Astrocyte (in vitro differentiated cells and primary cell): ENCODE data around the gene TNFRSF1B. TPM values are rescaled to one million over a fixed set of nuclear protein-coding genes. Genes with fewer than 3 reads are reported as not detected.

Experiments
- DNase-seq: peaks from one replicate; pipeline ENCODE4 v3.0.0-alpha.2; 2010; ENCODE audit warnings: low read depth
- FAIRE-seq: peaks from 2 replicates; lab custom pipeline; 2011; peaks lifted over from hg19 to GRCh38; lab: Jason Lieb, UNC
- H2AFZ ChIP-seq: 2 replicates; pipeline ENCODE4 v1.6.0; 2012; ENCODE audit warnings: low read depth, low read length, inconsistent platforms
- H3K27ac ChIP-seq: 2 replicates; pipeline ENCODE4 v1.5.1; 2011; ENCODE audit warnings: low read depth, low read length, inconsistent platforms
- H3K27me3 ChIP-seq: 2 replicates; pipeline ENCODE4 v1.6.0; 2011; ENCODE audit warnings: low read length, inconsistent platforms; ENCODE audit not compliant: insufficient read depth
- H3K36me3 ChIP-seq: 2 replicates; pipeline ENCODE4 v1.5.1; 2011; ENCODE audit warnings: low read length, inconsistent platforms; ENCODE audit not compliant: insufficient read depth
- H3K4me1 ChIP-seq: 2 replicates; pipeline ENCODE4 v1.5.1; 2011; ENCODE audit warnings: low read length, inconsistent platforms; ENCODE audit not compliant: insufficient read depth
- H3K4me2 ChIP-seq: 2 replicates; pipeline ENCODE4 v1.6.0; 2012; ENCODE audit warnings: low read length, inconsistent platforms
- H3K4me3 ChIP-seq: 2 replicates; pipeline ENCODE4 v1.5.1; 2011; ENCODE audit warnings: low read depth, mild to moderate bottlenecking, low read length, inconsistent platforms; ENCODE audit not compliant: insufficient read depth
- H3K79me2 ChIP-seq: 2 replicates; pipeline ENCODE4 v1.6.0; 2012; ENCODE audit warnings: mild to moderate bottlenecking, low read length, inconsistent platforms; ENCODE audit not compliant: insufficient read depth
- H3K9ac ChIP-seq: 2 replicates; pipeline ENCODE4 v1.6.0; 2012; ENCODE audit warnings: mild to moderate bottlenecking, low read length, inconsistent platforms
- H3K9me3 ChIP-seq: 2 replicates; pipeline ENCODE4 v1.5.1; 2012; ENCODE audit warnings: low read depth, mild to moderate bottlenecking, low read length, inconsistent platforms; ENCODE audit not compliant: insufficient read depth
- H4K20me1 ChIP-seq: 2 replicates; pipeline ENCODE4 v1.6.0; 2012; ENCODE audit warnings: low read length, inconsistent platforms; ENCODE audit not compliant: insufficient read depth
- H3K27ac Mint-ChIP-seq: one replicate; pipeline ENCODE4 v1.8.0; 2021; ENCODE audit warnings: mild to moderate bottlenecking, mixed read lengths; ENCODE audit not compliant: unreplicated experiment
- H3K27me3 Mint-ChIP-seq: one replicate; pipeline ENCODE4 v1.8.0; 2021; ENCODE audit warnings: low read depth, mixed read lengths; ENCODE audit not compliant: unreplicated experiment
- H3K36me3 Mint-ChIP-seq: one replicate; pipeline ENCODE4 v1.8.0; 2021; ENCODE audit warnings: low read depth, mixed read lengths; ENCODE audit not compliant: unreplicated experiment
- H3K4me1 Mint-ChIP-seq: one replicate; pipeline ENCODE4 v1.8.0; 2021; ENCODE audit warnings: low read depth, mixed read lengths; ENCODE audit not compliant: unreplicated experiment
- H3K4me3 Mint-ChIP-seq: one replicate; pipeline ENCODE4 v1.8.0; 2021; ENCODE audit warnings: mild to moderate bottlenecking, moderate library complexity, mixed read lengths; ENCODE audit not compliant: unreplicated experiment
- H3K9me3 Mint-ChIP-seq: one replicate; pipeline ENCODE4 v1.8.0; 2021; ENCODE audit warnings: mild to moderate bottlenecking, mixed read lengths; ENCODE audit not compliant: unreplicated experiment
- EZH2 ChIP-seq: IDR thresholded peaks from 2 replicates; pipeline ENCODE4 v1.6.1; 2012; ENCODE audit warnings: mild to moderate bottlenecking, low read length, inconsistent platforms; ENCODE audit not compliant: insufficient read depth
- total RNA-seq: library from RNA; stranded (reverse); gene quantifications from 2 replicates; pipeline ENCODE4 v1.2.1, GENCODE V29; 2021
- TF ChIP-seq, protein P1 (sequence below): IDR thresholded peaks from 2 replicates; pipeline ENCODE4 v1.5.1; 2011; ENCODE audit warnings: low read depth, mild to moderate bottlenecking, inconsistent platforms, low read length, moderate library complexity; ENCODE audit not compliant: insufficient read depth

TNFRSF1B gene
- total RNA-seq, 1 donor from 2014 or later = 0.09 TPM

DNA sequence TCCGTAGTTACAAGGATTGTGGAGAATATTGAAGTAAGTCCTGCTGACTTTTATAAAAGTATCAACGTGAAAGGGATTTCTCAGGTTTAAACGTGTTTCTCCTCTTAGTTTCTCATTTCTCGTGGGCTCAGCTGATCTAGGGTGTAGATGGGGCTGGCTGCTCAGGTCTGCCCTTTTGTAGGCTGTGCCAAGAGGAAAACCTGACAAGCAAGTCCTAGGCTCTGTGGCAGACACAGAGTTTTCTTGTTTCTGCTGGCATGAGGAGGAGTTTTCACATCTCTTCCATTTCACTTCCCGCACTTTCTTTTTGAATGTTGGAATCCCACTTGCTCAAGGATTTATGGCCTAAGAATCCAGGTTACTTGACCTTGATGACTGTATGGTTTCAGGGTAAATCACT is 77.8 kb downstream of the TNFRSF1B start:
- Histone ChIP-seq H3K9me3 (no peaks in the 10 kb centered on the region), H3K27ac (no peak overlapping the region), H4K20me1 (peaks cover 5% of the 10 kb centered on the region), H3K4me3 (no peak overlapping the region), H3K4me1 (no peaks in the 10 kb centered on the region), H3K27me3 (no peaks in the 10 kb centered on the region), H3K79me2 (peaks cover 3% of the 10 kb centered on the region), H2AFZ (no peak overlapping the region), H3K4me2 (no peak overlapping the region), H3K9ac (no peak overlapping the region), H3K36me3 (peaks cover 37% of the 10 kb centered on the region)
- no peaks in the 10 kb centered on the region for H3K9me3 Mint-ChIP-seq
- no peak for DNase-seq
- no peaks in the 10 kb centered on the region for H3K27me3 Mint-ChIP-seq
- no peak for FAIRE-seq
- no peak overlapping the region for H3K4me3 Mint-ChIP-seq
- TF ChIP-seq, protein P1, sequence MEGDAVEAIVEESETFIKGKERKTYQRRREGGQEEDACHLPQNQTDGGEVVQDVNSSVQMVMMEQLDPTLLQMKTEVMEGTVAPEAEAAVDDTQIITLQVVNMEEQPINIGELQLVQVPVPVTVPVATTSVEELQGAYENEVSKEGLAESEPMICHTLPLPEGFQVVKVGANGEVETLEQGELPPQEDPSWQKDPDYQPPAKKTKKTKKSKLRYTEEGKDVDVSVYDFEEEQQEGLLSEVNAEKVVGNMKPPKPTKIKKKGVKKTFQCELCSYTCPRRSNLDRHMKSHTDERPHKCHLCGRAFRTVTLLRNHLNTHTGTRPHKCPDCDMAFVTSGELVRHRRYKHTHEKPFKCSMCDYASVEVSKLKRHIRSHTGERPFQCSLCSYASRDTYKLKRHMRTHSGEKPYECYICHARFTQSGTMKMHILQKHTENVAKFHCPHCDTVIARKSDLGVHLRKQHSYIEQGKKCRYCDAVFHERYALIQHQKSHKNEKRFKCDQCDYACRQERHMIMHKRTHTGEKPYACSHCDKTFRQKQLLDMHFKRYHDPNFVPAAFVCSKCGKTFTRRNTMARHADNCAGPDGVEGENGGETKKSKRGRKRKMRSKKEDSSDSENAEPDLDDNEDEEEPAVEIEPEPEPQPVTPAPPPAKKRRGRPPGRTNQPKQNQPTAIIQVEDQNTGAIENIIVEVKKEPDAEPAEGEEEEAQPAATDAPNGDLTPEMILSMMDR = no peak
- TF ChIP-seq EZH2 = no peak
- peaks cover 5% of the 10 kb centered on the region for H3K4me1 Mint-ChIP-seq
- H3K36me3 Mint-ChIP-seq = peaks cover 10% of the 10 kb centered on the region
- no peak overlapping the region for H3K27ac Mint-ChIP-seq

DNA sequence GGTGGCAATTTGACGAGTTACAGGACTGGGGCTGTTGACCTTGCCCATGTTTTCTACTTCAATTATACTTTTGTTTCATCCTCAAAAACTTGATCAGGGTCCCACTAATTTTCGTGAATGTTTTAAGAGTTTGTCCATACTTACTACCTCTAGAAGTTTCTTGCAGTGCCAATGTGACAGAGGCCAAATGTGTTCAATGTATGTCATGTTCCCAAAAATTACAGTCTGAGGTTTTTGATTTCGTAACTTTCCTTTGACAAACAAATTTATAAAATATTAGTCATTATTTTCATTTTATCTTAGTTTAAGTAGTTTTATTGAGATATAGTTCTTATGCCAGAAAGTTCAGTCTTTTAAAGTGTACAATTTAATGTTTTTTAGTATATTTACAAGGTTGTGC is 78.3 kb downstream of the TNFRSF1B start:
- FAIRE-seq = no peak

GRCh38 chr1:12245733-12246132 is 78.9 kb downstream of the TNFRSF1B start:
- Mint-ChIP-seq H3K27ac (no peak overlapping the region), H3K4me1 (peaks cover 5% of the 10 kb centered on the region), H3K9me3 (no peaks in the 10 kb centered on the region), H3K27me3 (no peaks in the 10 kb centered on the region), H3K36me3 (peaks cover 13% of the 10 kb centered on the region), H3K4me3 (no peak overlapping the region)
- H3K27ac ChIP-seq = no peak overlapping the region
- no peak overlapping the region for H2AFZ ChIP-seq
- H3K4me1 ChIP-seq = no peaks in the 10 kb centered on the region
- TF ChIP-seq, protein P1 = no peak
- TF ChIP-seq EZH2 = no peak
- no peak overlapping the region for H3K9ac ChIP-seq
- no peak overlapping the region for H3K4me2 ChIP-seq
- no peaks in the 10 kb centered on the region for H3K79me2 ChIP-seq
- DNase-seq (no peak), FAIRE-seq (no peak)
- H3K9me3 ChIP-seq = no peaks in the 10 kb centered on the region
- peaks cover 44% of the 10 kb centered on the region for H3K36me3 ChIP-seq
- no peak overlapping the region for H3K4me3 ChIP-seq
- no peaks in the 10 kb centered on the region for H3K27me3 ChIP-seq
- no peaks in the 10 kb centered on the region for H4K20me1 ChIP-seq

More for the DNA sequence above, 78.3 kb downstream of the TNFRSF1B start:
- Mint-ChIP-seq H3K4me3 (no peak overlapping the region), H3K27ac (no peak overlapping the region), H3K9me3 (no peaks in the 10 kb centered on the region), H3K27me3 (no peaks in the 10 kb centered on the region), H3K36me3 (peaks cover 12% of the 10 kb centered on the region), H3K4me1 (peaks cover 5% of the 10 kb centered on the region)
- H3K4me3 ChIP-seq = no peak overlapping the region
- no peaks in the 10 kb centered on the region for H3K9me3 ChIP-seq
- H3K79me2 ChIP-seq = no peaks in the 10 kb centered on the region
- no peak overlapping the region for H3K27ac ChIP-seq
- no peaks in the 10 kb centered on the region for H4K20me1 ChIP-seq
- no peak for DNase-seq
- H3K4me2 ChIP-seq = no peak overlapping the region
- H3K27me3 ChIP-seq = no peaks in the 10 kb centered on the region
- H3K9ac ChIP-seq = no peak overlapping the region
- no peaks in the 10 kb centered on the region for H3K4me1 ChIP-seq
- peaks cover 39% of the 10 kb centered on the region for H3K36me3 ChIP-seq
- TF ChIP-seq EZH2 = no peak
- no peak overlapping the region for H2AFZ ChIP-seq
